GM04504 (cell line): ENCODE measurements around the gene COBLL1.
"Not testable (repeated sequence)": the region's sequence is repeated elsewhere in the genome, so short reads cannot be mapped to it uniquely, and the experiment has no call there.

ENCODE experiments used
- DNase-seq: peaks from one replicate; pipeline ENCODE4 v3.0.0-alpha.2; 2012; ENCODE audit warnings: low read depth

Gene COBLL1

DNA sequence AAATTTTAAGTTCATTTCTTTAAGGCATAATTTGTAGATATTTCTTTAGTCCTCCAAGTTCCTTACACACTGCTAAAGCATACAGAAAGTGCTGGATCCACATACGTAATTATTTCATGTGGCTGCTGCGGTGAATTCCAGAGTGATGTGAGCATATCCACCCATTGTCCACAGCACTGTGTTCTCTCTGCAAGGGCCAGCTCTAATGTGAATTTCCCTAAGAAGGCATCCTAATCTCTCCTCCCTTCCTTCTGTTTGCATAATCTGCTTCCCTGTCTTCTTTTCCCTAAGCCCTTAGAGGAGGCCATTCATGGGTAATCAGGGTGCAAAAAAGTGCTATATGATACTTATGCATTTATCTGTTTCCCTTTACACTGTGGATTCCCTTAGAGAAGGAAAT lies 57.2 kb downstream of the COBLL1 start:
- DNase-seq = no peak

DNA sequence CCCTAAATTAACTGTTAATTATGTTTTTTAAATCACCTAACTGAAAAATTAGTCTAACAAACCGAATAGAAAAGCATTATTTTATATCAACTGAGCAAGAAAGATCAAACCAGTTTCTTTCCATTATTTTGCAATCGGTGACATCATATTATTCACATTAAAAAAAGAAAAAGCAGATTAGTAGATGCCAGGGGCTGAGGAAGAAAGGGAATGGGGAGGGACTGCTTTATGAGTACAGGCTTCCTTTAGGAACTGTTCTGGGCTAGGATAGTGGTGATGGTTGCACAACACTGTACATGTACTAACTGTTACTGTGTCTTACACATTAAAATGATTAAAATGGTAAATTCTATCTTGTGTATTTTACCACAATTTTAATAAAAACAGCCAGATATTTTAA lies 59.3 kb downstream of the COBLL1 start:
- DNase-seq = no peak

DNA sequence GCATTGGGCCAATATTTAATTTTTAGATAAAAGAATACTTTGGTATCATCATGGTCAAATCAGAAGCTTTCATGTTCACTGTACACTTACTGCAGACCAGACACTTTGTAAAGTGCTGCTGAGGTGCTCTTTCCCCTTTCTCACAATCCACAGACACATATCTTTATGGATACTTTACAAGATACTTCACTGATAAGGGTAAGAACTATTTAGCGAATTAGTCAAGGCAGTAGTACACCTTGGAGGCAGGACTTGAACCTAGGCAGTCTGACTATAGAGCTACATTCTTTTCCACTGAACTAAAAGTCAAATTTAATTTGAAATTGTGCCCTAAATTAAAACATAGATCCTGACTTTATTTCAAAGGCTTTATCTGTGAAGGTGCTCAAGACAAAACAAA lies 60.2 kb downstream of the COBLL1 start:
- no peak for DNase-seq

DNA sequence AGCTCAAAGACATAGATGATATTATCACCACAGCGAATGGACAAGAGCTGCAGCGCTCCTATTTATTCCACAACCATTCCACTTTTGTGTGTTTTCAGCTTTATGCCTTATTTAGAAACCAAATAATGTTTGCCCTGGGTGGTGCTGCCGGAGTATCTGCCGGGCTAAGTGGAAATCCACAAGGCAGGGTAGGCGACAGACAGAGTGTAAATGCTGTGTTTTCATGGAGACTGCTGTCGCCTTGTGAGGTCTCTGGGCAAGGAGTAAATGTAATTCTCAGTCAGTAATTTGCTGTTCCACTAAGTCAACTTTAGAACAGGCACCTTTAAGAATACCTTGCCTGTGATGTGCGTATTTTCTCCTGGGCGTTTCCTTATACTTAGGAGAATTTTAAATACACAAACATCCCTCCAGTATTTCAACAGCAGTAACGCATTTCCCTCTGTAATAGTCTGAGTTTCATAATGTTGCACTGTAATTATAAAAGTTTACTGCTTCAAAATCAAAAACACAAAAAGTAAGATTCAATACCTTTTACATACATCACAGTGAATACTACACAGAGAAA lies 60.9 kb downstream of the COBLL1 start:
- no peak for DNase-seq

DNA sequence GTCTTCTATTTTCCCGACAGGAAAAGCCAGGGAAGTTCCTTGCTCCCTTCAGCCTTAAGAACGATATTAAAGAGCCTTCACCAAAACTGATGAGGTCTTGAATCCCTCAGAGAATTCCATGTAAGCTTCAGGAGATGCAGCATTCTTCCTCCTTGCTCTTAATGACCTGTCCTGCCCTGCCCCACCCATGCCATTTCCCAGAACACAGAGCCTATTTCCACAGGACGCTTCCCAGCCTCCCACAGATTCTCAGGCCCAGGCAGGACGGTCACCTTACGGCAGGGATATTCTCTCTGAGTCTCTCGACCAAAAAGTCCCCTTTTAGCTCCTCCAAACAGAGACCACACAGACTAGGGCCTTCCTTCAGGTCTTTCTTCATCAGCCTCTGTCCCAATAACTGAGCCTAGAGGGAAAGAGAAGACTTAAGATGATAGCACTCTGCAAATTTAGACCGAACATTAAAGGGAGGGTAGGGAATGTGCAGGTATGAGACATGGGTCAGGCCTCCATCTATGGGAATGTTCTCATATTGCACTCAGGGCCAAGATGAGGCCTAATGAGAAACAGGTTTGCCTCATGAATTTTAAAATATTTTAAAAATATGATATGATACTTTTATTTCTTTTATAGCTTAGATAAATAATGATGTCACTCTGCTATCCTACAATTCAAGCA lies 62.1 kb downstream of the COBLL1 start:
- no peak for DNase-seq

DNA sequence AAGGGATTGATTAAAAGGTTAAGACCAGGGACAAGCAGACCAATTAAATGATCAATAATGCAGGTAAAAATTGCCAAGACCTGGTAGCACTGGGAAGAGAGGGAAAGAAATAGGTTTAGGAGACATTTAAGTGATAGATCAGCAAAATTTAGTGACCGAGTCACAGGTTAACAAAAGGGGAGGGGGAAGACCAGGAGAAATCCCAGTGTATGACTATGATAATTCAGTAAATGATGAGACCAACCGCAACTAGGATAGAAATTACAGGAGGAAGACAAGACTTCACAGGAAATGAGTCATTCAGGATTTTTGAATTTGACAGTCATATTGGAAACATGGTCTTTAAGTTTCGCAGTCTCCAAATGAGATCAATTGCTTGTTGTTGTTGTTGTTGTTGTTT lies 62.9 kb downstream of the COBLL1 start:
- no peak for DNase-seq

DNA sequence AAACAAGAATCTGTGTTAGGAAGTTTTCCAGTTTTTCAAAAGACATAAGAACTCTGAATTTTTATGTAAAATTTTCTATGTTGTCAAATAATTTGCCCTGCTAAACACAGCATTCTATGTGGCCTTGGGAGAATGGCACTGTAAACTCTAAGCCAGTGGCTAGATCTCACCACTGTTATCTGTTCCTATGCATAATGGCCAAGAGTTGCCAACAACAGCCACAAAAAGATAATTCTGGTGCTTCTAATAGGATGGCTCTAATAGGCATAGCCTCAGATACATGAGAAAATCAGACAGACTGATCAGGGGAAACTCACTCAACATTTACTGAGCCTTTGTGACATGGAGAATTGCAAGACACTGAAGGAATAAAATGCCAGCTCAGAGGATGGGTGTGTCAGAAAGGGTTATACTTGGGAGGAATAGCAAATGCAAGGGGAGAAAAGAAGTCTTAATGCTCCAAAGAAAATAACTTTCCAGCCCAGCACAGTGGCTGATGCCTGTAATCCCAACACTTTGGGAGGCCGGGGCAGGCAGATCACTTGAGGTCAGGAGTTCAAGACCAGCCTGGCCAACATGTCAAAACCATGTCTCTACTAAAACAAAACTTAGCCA lies 63.7 kb downstream of the COBLL1 start:
- DNase-seq = no peak

DNA sequence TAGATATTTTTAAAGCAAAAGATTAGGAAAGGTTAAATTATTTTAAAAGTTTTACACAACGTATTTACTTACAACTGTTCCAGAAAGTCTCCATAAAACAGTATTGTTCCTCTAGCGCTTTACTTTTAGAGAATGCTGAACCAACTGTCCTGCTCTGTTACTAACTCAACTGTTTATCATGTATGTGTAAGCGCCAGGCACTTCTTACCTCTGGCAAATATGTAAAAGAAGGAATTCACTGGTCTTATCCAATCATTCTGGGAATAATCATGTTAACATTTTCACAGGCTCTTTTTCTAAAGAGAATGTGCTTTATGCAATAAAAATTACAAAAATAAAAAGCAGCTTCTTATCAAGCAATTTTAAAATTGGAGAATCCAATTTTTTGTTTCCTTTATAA lies 68.0 kb downstream of the COBLL1 start:
- no peak for DNase-seq

DNA sequence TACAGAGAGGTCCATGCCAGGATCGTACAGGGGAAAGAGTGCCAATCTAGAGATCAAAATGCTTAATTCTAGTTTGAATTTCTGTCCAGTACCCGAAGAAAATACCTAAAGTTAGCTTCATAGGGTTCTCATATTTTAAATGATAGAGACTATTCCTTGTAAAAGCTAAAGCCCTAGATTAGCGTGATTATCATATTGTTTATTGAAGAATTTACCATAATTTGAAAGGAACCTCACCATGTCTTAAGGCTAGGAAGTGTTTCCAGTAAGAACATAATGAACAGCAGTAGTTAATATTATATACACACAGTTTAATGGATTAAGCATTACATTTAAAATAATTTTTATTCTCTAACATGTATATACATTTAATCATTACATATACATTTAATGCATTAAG lies 68.5 kb downstream of the COBLL1 start:
- DNase-seq = no peak

DNA sequence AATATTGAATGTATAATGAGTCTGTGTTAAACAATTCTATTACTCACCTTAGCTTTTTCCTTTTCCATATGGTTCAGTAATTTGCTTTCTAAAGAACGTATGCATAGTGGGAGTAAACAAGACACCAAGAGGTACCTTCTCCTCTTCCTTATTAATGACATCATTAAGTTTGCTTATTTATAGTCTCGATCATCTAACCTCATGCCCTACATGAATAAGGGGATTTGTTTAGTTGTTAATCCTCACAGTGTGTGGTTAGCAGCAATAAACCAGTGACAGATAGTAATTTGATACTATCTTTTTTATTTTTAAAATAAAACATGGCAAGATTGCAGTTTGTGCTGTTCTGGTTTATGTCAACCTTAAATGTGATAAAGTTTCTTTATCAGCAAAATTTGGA lies 69.7 kb downstream of the COBLL1 start:
- no peak for DNase-seq

DNA sequence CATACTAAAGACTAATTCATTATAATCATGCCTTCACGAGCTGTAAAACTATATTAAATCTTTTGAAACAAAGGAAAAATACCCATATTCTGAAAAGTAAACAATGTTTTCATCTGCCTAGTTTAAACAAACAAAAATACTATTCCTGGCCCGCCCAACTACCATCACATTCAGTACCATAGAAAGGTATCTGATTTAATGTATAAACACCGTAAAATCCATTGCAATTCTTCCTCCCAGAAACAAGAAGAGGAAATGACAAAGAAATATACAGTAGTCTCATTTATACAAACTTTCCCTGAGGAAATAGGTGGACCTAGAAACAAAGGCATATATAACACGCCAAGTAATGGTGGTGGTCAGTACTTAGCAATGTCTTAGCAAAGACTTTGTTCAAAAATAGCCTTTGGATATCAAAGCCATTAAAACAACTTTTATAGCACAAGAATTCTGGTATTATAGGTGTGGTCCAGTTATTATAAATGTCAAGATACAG lies 71.2 kb downstream of the COBLL1 start:
- no peak for DNase-seq

DNA sequence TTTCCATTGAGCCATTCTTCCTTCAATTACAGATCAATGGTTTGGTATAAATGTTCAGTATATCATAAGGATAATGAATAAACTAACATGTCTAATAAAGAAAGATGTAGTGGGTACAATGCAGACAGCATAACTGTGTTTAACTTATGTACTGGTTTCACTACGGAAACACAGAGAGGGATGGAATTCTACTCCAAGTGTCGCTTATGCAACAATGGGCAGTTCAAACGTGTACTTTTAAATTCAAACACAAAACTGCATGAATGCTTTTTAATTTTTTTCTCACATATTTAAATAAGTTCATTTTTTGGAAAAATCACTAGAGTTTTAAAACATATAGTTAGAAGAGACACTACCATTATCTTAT lies 74.7 kb downstream of the COBLL1 start:
- DNase-seq = no peak

DNA sequence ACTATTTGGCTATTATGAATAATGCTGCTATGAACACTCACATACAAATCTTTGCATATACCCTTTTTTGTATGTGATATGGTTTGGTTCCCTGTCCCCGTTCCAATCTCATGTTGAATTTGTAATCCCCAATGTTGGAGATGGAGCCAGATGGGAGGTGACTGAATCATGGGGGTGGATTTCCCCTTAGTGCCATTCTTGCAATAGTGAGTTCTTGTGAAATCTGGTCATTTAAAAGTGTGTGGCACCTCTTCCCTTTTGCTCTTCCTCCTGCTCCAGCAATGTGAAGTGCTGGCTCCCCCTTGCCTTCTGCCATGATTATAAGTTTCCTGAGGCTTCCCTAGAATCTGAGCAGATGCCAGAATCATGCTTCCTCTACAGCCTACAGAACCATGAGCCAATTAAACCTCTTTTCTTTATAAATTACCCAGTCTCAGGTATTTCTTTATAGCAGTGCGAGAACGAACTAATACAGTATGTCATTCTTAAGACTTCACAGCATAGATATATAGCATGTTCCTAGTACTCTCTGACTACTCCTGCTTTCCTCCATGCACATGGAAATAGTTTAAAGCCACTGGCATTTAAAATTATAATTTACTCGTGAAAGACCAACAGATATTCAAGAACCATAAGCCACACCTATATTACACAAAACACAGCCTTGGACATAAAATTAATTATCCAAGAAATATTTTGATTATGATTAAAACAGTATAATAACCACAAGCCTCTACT lies 75.2 kb downstream of the COBLL1 start:
- DNase-seq = no peak

DNA sequence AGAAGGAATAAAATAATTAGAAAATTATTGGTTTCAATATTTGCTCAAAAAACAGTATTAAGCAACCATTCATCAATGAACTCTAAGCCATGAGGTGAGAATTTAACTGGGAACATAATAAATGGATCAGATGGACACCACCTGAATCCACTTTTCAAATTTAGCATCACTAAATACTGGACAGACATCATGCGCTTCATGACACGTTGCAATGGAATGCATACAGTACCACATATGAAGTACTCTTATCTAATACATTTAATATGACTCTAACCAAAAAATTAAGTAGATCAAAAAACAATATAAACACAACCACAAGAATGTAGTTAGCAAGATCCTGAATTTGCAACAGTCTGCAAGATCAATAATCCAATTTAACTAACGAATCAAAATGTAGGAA lies 76.6 kb downstream of the COBLL1 start:
- no peak for DNase-seq

DNA sequence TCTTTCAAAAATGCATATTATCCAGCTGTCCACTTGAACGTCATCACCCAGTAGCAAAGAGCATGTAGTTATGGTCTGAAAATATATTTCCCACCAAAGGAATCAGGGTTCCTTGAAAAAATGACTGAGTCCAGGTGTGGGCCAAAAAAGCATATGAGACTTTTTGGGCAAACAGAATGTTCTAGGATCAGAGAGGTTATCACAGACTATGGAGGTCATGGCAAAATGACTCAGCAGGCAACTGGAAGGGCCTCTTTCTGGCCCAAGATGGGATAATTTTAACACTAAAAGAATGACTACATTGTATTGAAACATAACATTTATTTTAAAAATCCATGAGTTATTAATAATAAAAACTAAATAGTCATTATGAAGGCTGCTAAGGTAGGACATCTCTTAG lies 77.1 kb downstream of the COBLL1 start:
- no peak for DNase-seq

DNA sequence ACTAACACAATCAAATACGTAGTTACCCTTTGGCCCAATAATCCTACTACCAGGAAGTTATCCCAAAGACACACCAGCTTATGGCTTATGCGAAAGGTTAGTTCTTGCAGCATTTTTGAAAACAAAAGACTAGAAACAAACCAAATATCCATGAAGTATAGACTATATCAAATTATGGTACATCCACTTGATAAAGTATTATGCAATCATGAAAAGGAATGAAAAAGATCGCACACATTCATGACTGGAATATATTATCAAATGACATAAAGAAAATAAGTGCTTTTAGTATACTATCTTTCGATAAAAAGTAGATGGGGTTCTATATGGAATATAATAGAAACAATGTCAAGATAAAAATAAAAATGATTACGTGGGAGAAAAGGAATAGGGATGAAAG lies 78.2 kb downstream of the COBLL1 start:
- no peak for DNase-seq

DNA sequence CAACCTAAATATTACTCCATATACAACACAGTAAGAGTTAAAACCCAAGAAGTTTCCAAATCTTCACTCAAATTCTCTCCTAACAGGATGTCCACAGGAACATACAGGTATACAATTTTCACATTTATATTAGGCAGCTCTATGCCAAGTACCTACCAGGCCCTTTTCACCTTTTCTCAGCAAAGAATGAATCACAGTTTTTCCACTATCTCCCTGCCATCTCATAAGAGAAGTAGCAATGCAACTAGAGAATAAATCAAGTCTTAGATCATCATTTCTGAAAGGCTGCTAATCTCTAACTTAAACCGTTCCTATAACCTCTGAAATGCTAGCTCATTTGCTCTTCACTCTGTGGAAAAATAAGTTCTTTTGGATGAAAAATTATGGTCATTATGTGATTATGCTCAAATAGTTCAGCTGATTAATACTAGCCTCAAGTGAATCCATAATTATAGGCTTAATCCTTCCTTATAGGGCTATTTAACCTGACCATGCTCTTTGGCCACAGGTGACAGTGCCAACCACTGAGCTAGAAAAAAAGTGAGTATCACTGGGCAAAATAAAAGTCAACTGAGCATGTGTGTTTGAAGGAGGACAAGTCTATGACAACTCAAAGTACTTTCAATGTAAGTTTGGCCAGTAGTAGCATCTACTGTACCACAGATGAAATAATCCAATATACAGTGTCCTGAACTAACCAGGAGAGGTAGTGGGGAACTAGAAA lies 79.7 kb downstream of the COBLL1 start:
- no peak for DNase-seq

DNA sequence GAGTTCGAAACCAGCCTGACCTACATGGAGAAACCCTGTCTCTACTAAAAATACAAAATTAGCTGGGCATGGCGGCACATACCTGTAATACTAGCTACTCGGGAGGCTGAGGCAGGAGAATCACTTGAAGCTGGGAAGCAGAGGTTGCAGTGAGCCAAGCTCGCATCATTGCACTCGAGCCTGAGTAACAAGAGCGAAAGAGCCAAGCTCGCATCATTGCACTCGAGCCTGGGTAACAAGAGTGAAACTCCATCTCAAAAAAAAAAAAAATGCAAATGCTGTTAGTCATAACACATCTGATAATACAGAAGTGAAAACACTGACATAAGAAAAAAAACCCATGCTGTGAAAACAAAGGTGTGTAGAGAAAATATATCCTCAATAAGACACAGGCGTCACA lies 80.4 kb downstream of the COBLL1 start:
- DNase-seq = not testable (repeated sequence)

DNA sequence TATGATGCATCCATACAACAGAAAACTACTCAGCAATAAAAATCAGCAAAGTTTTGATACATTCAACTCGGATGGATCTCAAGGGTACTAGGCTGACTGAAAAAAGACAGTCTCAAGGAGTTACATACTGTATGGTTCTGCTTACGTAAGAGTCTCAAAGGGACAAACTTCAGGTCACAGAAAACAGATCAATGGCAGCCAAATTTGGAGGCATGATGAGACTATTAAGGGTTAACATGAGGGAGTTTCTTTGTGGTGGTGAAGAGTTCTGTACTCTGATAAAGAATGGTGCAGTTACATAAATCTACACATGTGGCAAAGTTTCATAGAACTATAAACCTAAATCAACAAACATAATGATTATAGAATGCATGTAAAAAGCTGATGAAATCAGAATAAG lies 81.4 kb downstream of the COBLL1 start:
- no peak for DNase-seq

DNA sequence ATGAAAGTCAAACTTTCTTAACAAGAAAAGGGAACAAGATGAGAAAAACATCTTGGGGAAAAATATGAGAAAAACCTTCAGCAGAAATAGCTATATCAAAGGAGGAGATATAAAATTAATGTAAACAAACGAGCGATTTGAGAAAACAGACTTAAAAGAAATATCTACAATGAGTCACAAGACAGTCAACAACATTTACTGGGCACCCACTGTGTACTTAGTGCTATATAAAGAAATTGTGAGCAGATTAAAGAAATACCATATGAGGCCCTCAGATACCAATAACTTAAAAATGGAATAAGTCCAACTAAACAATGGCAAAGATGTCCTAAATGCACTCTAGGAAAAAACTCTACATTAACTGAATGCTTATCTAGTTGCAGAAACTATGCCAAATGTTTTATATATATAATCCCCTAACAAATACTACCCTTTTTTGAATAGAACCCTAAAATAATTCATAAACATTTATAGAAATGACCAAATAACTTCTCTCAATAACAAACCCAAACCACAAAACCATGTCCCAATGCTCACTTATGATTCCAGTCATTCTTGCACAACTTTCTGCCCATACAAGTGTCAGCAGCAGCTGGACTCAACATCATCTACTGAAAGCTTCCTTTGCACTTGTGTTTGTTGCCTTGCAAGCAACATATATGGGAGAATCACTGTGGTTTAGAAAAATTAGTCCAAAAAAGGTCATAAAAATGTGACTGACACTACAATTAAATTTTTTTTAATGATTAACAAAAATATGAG lies 83.5 kb downstream of the COBLL1 start:
- DNase-seq = peak; percentile 19

DNA sequence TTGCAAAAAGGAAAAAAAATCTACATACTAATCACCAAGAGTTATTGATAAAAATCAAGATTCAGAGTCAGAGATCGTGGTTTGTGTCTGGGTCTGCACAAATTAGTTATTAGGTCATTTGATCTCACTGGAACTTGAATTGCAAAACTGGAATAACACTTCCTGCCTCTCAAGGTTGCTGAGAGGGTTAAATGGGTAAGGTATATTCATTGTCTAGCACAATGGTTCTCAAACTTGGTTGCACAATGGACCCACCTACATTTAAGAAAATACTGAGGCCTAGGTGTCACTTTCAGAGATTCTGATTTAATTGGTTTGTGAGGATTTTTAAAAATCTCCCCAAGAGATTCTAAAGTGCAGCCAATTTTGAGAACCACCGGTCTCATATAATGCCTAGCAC lies 84.8 kb downstream of the COBLL1 start:
- no peak for DNase-seq

DNA sequence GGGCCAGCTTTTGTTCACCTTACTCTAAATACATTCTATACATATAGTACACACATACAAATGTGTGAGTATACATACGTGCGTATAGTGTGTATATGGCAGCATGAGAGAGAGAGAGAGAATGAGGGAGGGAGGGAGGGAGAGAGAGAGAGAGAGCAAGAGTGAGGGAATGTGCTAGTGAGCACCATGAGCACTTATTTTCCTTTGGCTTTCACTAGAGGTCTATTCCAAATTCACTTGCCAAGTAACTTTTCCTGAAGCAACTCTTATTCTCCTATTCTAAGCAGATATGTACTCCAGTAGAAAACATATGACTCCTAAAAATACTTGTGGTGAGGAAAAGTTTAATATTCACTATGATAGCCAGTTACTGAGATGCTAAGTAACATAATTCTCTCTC lies 85.7 kb downstream of the COBLL1 start:
- no peak for DNase-seq
